NCI-H187 treated with DMSO at 0.1 percent for 48 hours (cell line): ENCODE results near the gene C2CD4C.
"Not testable (repeated sequence)": the region's sequence is repeated elsewhere in the genome, so short reads cannot be mapped to it uniquely, and the experiment has no call there.

Experiments used
- DNase-seq: peaks from one replicate; lab custom pipeline; 2025; lab: John Stamatoyannopoulos, UW

Gene C2CD4C

DNA sequence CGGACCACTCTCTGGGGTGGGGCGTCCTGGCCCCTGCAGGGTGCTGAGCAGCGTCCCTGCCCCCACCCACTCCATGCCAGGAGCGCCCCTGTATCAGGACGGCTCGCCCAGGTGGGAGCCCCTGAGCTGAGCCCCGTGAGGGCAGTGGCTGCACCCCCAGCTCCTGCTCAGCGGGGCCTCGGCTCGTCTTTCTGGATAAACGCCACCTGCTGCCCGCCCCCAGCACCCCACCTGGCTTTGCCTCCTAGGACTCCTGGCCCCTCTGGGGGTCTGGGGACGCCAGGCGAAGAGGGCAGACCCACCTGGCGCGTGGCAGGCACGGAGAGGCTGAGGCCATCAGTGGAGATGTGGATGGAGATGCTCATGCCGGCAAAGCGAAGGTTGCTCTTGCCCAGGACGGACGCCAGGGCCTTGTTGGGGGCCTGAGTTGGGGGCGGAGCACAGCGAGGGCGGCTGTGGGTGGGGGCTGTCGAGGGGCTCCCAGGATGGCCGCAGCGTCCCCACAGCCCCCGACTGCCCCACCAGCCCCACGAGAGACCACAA, 29.5 kb upstream of the C2CD4C start:
- DNase-seq: no peak

DNA sequence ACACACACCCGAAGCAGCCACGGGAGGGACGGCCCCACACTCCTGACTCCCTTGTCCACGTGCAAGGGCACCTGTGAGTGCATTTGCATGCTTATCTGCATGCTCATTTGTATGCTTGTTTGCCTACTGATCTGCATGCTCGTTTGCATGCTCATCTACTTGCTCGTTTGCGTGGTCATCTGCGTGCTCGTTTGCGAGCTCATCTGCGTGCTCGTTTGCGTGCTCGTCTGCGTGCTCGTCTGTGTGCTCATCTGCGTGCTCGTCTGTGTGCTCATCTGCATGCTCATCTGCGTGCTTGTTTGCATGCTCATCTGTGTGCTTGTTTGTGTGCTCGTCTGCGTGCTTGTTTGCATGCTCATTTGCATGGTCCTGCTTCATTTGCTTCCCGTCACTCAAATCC, 28.1 kb upstream of the C2CD4C start:
- no peak for DNase-seq

DNA sequence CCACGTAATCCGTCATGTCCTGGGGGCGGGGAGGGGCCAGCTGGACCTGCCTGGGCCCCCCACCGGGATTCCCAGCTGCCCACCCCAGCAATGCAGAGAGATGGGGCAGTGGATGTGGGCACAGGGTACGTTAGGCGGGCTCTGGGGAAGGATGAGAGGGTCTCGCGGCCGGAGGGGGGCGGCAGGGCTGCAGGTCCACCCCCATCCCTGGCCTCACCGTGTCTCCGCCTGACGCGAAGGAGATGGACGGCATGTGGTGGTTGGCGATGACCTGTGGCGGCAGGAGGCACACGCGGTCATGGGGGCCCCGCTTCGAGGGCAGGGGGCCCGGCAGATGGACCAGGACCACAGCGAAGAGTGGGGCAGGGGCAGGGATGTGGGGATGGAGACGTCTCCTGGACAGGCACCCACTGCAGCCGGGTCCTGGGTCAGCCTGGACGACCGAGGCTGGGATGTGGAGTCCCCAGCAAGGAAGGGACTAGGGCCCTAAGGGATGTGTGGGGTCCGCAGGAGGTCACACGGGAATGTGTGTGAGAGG, 27.5 kb upstream of the C2CD4C start:
- no peak for DNase-seq

DNA sequence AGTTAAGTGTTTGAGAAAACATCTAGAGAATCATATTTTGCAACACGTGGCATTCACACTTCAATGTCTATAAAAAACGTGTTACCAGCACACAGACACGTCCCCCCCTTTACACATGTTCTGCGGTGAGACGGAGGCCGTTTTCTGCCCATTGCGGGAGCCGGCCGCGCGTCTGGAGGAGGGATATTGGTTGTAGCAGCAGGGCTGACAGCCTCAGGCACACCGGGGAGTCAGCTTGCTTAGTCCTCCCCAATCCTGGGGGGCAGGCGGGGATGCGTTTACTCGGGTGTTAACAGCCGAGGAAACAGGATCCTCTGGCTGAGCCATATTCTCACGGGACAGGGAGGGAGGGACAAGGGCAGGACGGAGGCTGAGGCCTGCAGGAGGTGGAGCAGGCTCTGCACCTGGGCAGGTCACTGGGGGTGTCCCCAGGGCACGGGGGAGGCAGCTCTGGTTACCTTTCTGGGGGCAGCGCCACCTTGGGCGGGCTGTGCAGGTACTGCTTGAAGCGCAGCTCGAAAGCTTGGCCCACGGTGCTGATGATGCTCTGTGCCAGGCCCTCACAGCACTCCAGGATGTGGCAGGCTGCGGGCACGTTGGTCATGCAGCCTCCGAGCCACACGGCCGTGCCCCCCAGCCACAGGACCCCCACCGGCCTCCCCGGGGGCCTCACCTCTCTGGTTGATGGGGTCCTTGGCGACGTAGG, 26.9 kb upstream of the C2CD4C start:
- no peak for DNase-seq

DNA sequence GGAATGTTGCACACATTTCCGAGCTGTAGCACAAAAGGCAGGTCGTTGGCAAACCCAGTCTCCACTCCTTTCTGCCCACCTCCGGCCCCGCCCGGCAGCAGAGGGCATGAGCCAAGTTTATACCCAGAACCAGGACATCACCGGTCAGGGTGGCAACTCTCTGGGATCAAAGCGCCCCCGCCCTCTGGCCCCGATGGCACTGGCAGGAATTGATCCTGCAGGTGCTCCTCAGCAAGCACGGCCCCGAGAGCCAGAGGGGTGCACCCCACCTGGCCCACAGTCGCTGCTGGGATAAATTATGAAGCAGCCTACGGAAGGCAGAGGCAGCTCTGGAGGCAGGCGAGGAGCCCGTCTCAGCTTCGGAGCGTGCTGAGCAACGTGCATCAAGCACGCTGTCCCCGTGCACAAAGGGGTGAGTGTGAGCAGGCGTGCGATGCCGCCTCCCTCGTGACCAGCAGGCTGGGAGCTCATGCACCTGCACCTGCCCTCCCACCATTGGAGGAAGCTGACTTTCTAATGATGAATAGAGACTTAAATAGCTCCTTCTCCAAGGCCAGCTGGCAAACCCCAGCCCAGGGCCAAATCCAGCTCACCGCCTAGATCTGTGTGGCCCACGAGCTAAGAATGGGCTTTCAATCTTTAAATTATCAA, 26.2 kb upstream of the C2CD4C start:
- DNase-seq: no peak

DNA sequence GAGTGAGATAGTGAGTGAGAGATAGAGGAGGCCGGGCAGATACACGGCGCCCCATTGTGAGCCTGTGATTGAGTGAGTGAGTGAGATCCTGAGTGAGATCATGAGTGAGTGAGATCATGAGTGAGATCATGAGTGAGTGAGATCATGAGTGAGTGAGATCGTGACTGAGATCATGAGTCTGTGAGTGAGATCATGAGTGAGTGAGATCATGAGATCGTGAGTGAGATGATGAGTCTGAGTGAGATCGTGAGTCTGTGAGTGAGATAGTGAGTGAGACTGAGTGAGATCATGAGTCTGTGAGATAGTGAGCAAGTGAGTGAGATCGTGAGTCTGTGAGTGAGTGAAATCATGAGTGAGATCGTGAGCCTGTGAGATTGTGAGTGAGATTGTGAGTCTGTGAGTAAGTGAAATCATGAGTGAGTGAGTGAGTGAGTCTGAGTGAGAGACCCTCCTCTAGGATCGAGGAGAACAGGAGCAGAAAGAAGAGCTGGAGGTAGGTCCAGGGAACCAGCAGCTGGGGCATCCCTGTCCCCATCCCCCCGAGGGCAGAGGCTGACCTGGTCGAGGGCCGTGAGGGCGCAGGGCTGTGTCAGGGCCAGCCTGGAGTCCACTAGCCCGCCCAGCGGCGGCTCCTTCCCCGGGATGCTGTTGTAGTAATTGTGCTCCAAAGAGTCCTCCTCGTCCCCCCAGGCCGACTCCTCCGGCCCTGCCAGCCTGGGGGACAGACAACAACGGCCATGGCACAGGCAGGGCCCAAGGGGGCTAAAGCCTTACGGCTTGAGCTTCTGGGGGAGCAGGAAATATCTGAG, 25.4 kb upstream of the C2CD4C start:
- DNase-seq: no peak

DNA sequence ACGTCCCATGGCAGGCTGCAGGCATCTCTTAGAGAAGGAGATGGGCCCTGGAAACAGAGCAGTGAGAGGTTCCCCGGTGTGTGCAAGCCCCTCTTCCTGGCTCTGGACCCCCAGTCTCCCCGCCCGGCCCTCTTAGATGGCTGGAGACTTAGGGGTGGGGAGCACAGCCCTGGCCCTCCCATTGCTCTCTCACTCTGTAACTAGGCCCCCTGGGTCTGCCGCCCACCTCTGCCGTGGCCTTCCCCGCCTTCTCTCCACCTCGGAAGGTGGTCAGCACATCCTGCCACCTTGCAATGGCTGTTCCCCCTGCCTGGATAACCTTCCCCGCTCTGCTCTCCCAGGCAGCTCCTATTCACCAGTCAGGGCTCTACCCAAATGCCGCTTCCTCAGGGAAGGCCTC, 21.8 kb upstream of the C2CD4C start:
- no peak for DNase-seq

DNA sequence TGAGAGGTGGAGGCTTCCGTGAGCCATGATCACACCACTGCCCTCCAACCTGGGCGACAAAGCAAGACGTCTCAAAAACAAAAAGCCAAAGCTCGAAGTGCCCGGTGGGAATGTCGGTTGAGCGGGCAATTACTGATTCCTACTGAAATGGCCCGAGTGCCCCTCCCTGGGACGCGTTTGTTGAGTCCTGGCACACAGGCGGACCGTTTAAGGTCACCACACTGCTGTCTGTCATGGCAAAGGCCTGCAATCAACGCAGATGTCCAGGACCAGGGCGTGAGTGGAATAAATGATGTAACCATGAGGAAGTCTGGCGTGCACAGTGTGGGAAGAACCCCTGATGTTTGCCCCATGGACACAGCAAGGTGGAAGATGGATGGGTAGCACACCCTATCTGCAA, 19.2 kb upstream of the C2CD4C start:
- DNase-seq: no peak

DNA sequence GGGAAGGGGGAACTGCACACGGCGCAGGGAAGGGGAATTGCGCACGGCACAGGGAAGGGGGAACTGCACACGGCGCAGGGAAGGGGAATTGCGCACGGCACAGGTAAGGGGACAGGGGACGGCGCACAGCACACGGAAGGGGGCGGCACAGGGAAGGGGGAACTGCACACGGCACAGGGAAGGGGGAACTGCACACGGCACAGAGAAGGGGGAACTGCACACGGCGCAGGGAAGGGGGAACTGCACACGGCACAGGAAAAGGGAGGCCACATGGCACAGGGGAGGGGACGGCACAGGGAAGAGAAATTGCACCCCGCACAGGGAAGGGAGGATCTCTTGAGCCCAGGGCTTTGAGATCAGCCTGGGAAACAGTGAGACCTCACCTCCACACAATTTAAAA, 18.7 kb upstream of the C2CD4C start:
- DNase-seq: not testable (repeated sequence)

DNA sequence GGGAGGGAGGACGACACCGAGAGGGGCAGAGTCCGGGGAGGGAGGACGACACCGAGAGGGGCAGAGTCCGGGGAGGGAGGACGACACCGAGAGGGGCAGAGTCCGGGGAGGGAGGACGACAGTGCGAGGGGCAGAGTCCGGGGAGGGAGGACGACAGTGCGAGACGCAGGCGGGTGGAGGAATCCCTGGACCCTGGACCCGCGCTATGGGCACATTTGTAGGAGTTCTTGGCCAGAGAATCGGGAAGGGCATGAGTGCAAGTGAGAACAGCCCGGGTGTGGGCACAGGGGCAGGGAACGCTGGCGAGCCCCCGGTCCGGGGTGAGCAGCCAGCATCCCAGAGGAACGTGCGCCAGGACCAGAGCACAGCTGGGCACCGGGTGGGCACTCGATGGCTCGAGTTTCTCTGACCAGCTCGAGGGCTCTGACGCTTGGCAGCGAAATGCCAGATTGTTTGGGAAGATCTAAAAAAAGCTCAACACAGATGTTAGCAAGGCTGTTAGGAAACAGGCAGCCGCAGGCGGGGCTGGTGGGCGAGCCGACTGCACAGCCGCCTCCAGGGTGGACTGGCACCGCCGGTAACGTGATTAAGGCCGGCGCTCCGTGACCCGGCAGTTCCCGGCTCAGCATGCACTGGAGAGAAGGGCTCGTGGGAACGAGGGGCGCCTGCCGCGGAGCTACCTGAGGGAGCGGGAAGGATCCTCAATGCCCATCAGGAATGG, 17.9 kb upstream of the C2CD4C start:
- DNase-seq: no peak

DNA sequence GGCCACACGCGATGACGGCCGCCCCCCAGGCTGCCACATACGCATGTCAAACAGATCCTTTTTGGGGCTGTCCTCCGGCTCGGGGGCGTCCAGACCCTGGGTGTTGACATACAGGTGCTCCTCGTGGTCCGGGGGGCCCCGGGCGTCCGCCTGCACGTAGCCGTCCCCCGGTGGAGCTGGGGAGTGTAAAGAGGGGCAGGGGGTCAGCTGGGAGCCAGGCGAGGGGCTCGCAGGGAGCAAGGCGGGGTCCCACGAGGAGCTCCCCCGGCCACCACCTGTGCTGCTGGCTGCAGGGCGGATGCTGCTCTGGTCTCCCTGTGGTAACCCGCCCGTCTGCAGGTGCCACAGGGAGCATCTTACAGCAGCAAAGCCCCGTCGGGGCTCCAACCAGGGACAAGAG, 16.1 kb upstream of the C2CD4C start:
- no peak for DNase-seq

DNA sequence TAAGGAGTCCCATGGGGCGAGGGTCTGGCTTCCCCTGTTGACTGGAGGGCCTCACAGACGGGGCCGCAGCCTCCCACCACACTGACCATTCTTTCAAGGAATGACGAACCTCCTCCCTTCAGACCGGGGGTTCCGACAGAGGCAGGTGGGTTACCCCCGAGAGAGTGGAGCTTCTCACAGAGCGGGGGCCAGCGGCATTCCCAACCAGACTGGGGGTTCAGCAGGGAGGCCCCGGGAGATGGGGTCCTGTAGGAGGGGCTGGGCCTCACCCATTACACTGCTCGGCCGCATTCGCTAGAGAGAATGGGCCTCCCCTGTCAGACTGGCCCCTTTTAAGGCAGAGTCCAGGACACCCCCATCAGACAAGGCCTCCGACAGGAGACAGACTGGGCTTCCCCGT, 15.6 kb upstream of the C2CD4C start:
- no peak for DNase-seq

DNA sequence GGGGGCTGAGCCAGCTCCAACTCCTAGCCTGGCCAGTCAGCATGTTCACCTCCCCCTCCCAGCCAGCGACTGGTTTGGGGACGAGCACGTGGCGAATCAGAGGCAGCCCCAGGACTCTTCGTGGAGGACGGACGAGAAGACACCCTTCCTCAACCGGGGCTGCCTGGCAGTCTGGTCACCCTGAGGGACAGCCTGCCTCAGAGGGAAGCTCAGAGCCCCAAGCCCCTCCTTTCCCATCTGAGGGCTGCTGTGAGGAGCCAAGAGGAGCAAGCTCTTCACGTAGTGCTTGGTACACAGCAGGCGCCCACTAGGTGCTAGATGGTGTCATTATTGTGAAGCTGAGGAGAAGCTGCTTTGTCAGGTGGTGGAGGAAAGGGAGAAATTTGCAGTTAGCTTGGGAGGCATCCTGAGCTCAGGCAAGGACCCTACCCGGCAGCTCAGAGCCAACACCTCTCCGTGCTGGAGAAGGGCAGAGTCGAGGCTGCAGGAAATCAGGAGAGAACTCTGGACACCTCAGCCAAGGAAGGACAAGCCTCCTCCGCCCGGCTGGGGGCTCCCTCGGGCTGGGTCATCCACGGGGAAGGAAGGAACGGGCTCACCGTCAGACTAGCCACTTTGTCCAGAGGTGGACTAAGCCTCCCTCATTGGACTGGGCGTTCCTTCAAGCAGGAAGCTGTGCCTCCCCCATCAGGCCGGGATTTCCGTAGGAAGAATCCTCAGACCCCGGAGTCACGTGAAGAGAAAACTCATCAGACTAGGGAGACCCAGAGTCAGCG, 14.9 kb upstream of the C2CD4C start:
- no peak for DNase-seq

DNA sequence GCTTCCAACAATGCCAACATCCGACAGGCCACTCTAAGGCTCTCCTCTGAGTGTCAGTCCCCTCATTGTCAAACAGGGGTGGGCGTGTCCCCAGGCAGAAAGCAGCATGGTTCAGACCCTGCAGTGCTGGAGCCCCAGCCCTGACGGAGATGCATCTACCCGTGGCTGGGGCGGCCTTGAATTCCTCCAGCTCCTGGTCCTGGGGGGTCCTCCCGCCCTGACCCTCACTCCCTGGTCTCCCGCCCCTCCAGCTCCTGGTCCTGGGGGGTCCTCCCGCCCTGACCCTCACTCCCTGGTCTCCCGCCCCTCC, 13.9 kb upstream of the C2CD4C start:
- DNase-seq: not testable (repeated sequence)

DNA sequence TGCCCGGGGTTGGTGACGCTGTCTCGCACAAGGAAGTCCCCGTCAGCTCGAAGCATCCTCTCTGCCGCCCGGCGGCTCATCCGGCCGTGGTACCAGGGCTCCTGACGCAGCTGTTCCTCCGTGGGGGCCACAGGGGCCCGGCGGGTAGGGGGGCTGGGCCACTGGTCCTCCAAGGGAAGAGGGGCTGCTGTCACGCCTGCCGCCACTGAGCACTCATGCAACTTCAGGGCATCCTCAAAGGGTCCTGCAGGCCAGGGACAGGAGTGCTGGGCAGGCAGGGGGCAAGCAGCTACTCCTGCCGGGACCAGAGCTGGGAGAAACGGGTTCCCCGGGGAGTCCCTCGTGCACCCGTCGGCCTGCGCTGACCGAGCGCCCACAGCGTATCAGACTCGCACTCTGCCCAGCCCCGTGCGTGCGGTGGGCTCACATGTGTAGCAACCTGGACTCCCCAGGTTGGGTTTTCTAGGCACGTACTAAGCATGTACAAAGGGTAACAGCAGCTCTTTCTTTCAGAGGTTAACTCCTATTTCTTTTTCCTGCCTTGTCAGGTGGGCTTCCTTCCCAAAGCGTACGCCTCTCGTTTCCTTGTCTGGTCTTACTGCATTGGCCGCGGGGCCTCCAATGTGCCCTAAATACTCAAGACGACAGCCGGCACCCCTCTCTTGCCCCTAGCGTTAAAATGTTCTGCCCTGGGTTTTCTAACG, 13.4 kb upstream of the C2CD4C start:
- DNase-seq: no peak

DNA sequence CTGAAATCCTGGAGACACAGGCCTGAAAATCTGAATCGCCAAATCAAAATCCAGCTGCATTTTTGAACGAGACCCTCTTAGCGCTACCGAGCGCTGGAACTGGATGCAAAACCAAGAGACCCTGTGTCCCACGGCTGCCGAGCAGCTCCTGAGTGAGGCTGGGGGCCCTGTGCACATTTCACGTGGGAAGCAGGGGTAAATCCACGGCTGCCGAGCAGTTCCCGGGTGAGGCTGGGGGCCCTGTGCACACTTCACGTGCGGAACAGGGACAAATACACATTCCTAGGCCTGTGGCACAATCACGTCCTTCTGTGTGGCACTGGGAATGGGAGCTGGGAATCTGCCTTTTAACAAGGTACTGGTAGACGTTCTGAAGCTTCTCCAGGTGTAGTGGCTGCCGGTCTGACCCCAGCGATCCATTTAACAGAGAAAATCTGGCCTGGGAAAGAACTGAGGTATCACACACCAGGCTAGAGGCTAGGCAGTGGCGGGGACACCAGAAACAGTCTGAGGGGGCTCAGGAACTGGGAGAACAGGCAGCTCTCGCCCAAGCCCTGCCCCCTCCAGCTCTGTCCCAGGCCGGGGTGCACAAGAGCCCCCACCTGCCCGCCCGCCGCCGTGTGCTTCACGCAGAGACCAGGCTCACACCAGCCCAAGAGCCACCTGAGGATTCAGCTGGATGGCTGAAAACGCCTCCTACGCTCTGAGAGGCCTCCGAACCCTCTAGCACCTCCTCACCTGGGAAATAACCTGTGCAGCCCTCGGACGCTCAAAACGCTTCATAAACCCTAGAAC, 11.0 kb upstream of the C2CD4C start:
- no peak for DNase-seq

DNA sequence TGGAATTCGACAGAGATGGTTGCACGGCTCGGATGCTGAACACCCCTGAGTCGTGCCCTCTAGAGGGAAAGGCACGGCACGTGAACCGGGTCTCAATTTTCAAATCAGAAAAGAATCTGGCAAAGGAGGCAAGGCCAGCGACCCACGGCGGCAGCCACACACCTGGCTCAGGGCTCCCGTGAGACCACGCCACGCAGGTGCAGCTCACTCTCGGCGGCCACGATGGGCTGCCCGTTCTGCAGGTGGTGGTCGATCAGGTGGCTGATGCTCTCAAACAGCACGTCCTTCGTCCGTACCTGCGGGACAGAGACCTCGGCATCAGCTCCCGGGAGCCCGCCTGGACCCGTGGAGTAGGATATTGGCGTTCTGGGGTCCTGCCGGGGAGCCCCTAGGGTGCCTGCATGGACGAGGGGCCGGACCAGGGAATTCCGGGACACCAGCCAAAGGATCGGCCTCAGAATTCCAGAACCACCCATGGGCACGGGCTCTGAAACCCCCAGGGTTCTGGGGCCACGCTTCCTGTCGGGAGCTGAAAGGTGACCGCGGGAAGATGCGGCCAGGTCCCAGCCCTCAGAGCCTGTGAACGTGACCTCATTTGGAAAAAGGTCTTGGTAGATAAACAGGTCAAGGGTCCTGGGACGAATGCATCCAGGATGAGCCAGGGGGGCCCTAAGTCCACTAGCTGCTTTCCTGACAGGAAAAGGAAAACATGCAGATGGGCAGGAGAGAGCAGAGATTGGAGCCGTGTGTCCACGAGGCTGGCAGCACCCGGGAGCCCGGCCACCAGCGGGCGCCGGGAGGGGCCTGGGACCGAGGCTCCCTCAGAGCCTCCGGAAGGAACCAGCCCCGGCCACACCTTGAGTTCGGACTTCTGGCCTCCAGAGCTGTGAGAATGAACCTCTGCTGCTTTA, 10.1 kb upstream of the C2CD4C start:
- DNase-seq: no peak

DNA sequence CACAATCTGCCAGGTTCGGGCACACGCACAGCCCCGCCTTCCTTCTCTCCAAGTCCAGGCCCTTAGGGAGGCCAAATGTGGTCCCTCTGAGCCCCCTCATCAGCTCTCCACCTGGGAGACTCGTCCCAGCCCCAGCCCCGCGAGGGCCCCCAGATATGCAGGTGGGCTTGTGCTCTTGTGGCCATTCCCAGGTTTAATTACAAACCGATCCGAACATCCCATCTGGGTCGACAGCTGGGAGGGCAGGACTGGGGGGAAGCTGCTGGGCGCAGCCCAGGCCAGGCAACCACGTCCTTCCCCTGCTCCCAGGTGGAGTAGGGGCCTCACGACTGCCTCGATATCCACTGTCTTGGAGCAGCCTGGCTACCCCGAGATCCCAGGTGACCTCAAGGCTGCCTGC, 7.5 kb upstream of the C2CD4C start:
- DNase-seq: no peak

DNA sequence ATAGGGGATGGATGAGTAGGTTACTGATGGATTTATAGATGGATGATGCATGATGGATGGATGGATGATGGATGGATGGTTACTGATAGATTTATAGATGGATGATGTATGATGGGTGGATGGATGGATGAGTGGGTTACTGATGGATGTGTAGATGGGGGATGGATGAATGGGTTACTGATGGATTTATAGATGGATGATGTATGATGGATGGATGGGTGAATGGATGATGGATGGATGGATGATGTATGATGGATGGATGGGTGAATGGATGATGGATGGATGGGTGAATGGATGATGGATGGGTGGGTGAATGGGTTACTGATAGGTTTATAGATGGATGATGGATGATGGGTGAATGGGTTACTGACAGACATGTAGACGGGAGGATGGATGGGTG, 6.3 kb upstream of the C2CD4C start:
- no peak for DNase-seq
